Prostate gland (tissue), 2 donors: ENCODE results near the gene SRPK1. TPM values are rescaled to one million over a fixed set of nuclear protein-coding genes. Genes with fewer than 3 reads are reported as not detected.

Source experiments
- DNase-seq: peaks from one replicate; pipeline ENCODE4 v3.0.0-alpha.2; 2019; ENCODE audit warnings: low spot score
- H3K27ac ChIP-seq, 2 donors: fragments of 200-600 bp; sonication (generic); 2 replicates each; pipeline ENCODE4 v1.5.1; 2017 to 2019
- H3K27me3 ChIP-seq: fragments of 200-600 bp; sonication (generic); replicated peaks from 2 replicates; pipeline ENCODE4 v1.5.1; 2019; ENCODE audit not compliant: insufficient read depth
- H3K36me3 ChIP-seq, 2 donors: fragments of 200-600 bp; sonication (generic); 1 replicate in 1 of 2; 2 replicates in 1 of 2; pipeline versions ENCODE4 v1.5.1 to v1.8.1; 2017 to 2019
- H3K4me1 ChIP-seq: fragments of 200-600 bp; sonication (generic); replicated peaks from 2 replicates; pipeline ENCODE4 v1.5.1; 2019
- H3K4me3 ChIP-seq, 2 donors: fragments of 200-600 bp; sonication (generic); 2 replicates each; pipeline ENCODE4 v1.5.1; 2017 to 2019
- H3K9me3 ChIP-seq: fragments of 200-600 bp; sonication (generic); 2 replicates; pipeline ENCODE4 v1.5.1; 2017
- CTCF ChIP-seq, 4 experiments: fragments of 200-600 bp in 2 of 4; fragments of 450-650 bp in 2 of 4; sonication (generic) in 2 of 4; IDR thresholded peaks; 1 replicate in 3 of 4; 2 replicates in 1 of 4; pipeline ENCODE4 v1.5.1; 2016 to 2019; ENCODE audit warnings: antibody characterized with exemption in 4 of 4, mild to moderate bottlenecking in 2 of 4, moderate library complexity in 2 of 4
- POLR2A ChIP-seq: fragments of 450-650 bp; IDR thresholded peaks from one replicate; pipeline ENCODE4 v1.6.1; 2016; ENCODE audit warnings: antibody characterized with exemption, mild to moderate bottlenecking
- POLR2AphosphoS5 ChIP-seq: sonication (generic); formaldehyde crosslinking; IDR thresholded peaks from one replicate; pipeline ENCODE4 v1.6.1; 2017; ENCODE audit warnings: antibody characterized with exemption
- WGBS: methylation state at CpG from one replicate; pipeline ENCODE4 v1.1.5; 2018; 5-methylcytosine and 5-hydroxymethylcytosine counted together
- intact Hi-C: fragments of 100-400 bp; cut with DNase I; formaldehyde crosslinking; loops from one replicate; pipeline ENCODE4 v1.14.2; 2022
- total RNA-seq, 2 donors: library from RNA; depleted of rRNA; stranded (reverse); fragments of >200 nt; gene quantifications; one replicate each; pipeline ENCODE4 v1.1.0, GENCODE V29; 2016

Gene SRPK1
- total RNA-seq, 2 donors from 2014 or later: 19.4 to 59.4 TPM

- no peak for TF ChIP-seq POLR2AphosphoS5
- TF ChIP-seq CTCF (IDR thresholded peaks at IDR 0.05): no peak
- no peak for TF ChIP-seq POLR2A
- Histone ChIP-seq H3K4me1 (no peaks in the 10 kb centered on the region), H3K27me3 (no peaks in the 10 kb centered on the region), H3K4me3 (no peak overlapping the region), H3K36me3 (no peaks in the 10 kb centered on the region), H3K27ac (no peak overlapping the region), H3K9me3 (no peaks in the 10 kb centered on the region)
- 85% methylated on average over 3 of the region's 3 CpGs for WGBS
- no peak for DNase-seq
- intact Hi-C loops: no loop called here
These were observed 5.1 kb upstream of the SRPK1 start for GRCh38 chr6:35925961-35926360.

- Histone ChIP-seq H3K9me3 (no peaks in the 10 kb centered on the region), H3K36me3 (no peaks in the 10 kb centered on the region), H3K4me3 (no peak overlapping the region), H3K27ac (no peak overlapping the region), H3K4me1 (no peaks in the 10 kb centered on the region), H3K27me3 (no peaks in the 10 kb centered on the region)
- WGBS: 100% methylated on average over 1 of the region's 1 CpG
- TF ChIP-seq CTCF (IDR thresholded peaks at IDR 0.05): no peak
- no peak for TF ChIP-seq POLR2A
- TF ChIP-seq POLR2AphosphoS5: no peak
- intact Hi-C loops: no loop called here
- DNase-seq: no peak
These were observed 3.2 kb upstream of the SRPK1 start for GRCh38 chr6:35924146-35924545.

GRCh38 chr6:35922139-35922554 is 1.2 kb upstream of the SRPK1 start:
- DNase-seq: no peak
- Histone ChIP-seq H3K4me1 (no peaks in the 10 kb centered on the region), H3K27ac (no peak overlapping the region), H3K36me3 (no peaks in the 10 kb centered on the region), H3K9me3 (no peaks in the 10 kb centered on the region), H3K4me3 (no peak overlapping the region), H3K27me3 (no peaks in the 10 kb centered on the region)
- TF ChIP-seq CTCF (IDR thresholded peaks at IDR 0.05) (no peak), POLR2A (no peak), POLR2AphosphoS5 (no peak)
- intact Hi-C loops: no loop called here
- WGBS: 75% methylated on average over 5 of the region's 5 CpGs

GRCh38 chr6:35919827-35920751 is 809 bp downstream of the SRPK1 start:
- TF ChIP-seq POLR2A (peak; percentile 42), CTCF (IDR thresholded peaks at IDR 0.05) (no peak), POLR2AphosphoS5 (peak; percentile 50)
- Histone ChIP-seq H3K27me3 (no peaks in the 10 kb centered on the region), H3K4me3 (peak overlapping the region; percentile 86 to 89), H3K36me3 (no peaks in the 10 kb centered on the region), H3K27ac (peak overlapping the region; percentile 62 to 75), H3K9me3 (no peaks in the 10 kb centered on the region), H3K4me1 (no peaks in the 10 kb centered on the region)
- intact Hi-C loops: no loop called here
- DNase-seq: peak; percentile 42
- under 1% methylated on average over 44 of the region's 50 CpGs for WGBS
